HG03095 (cell line): Measurements from ENCODE around the gene MMP13.
"Not testable (repeated sequence)": the region's sequence is repeated elsewhere in the genome, so short reads cannot be mapped to it uniquely, and the experiment has no call there.

ENCODE experiments used
- ATAC-seq: cut with Tn5 transposase; IDR thresholded peaks from one replicate; pipeline ENCODE4 v1.9.1; 2021; ENCODE audit warnings: moderate library complexity; ENCODE audit not compliant: unreplicated experiment

MMP13 gene

GRCh38 chr11:102955624-102956023 is at the start of gene MMP13:
TSS of gene MMP13 (minus strand) at chr11:102955732. CDS start at chr11:102955705, 27 bp downstream.
- ATAC-seq = no peak

- not testable (repeated sequence) for ATAC-seq
Observed at GRCh38 chr11:103004234-103004633, 48.7 kb upstream of the MMP13 start.

- ATAC-seq = no peak
Observed at GRCh38 chr11:102994105-102994504, 38.6 kb upstream of the MMP13 start.

GRCh38 chr11:102991776-102992175 is 36.2 kb upstream of the MMP13 start:
- ATAC-seq = no peak

- ATAC-seq = no peak
Observed at GRCh38 chr11:102990145-102990544, 34.6 kb upstream of the MMP13 start.

- ATAC-seq = no peak
Observed at GRCh38 chr11:102989379-102990047, 34.0 kb upstream of the MMP13 start.

GRCh38 chr11:102986815-102987214 is 31.3 kb upstream of the MMP13 start:
- ATAC-seq = no peak

GRCh38 chr11:102985850-102986249 is 30.3 kb upstream of the MMP13 start:
- no peak for ATAC-seq

- ATAC-seq = no peak
Observed at GRCh38 chr11:102983486-102983885, 28.0 kb upstream of the MMP13 start.

GRCh38 chr11:102981324-102981910 is 25.9 kb upstream of the MMP13 start:
- no peak for ATAC-seq

GRCh38 chr11:102974552-102975280 is 19.2 kb upstream of the MMP13 start:
- ATAC-seq = no peak

GRCh38 chr11:102973698-102974097 is 18.2 kb upstream of the MMP13 start:
- not testable (repeated sequence) for ATAC-seq

GRCh38 chr11:102972853-102973252 is 17.3 kb upstream of the MMP13 start:
- ATAC-seq = no peak

GRCh38 chr11:102971766-102972165 is 16.2 kb upstream of the MMP13 start:
- no peak for ATAC-seq

- ATAC-seq = no peak
Observed at GRCh38 chr11:102967497-102967896, 12.0 kb upstream of the MMP13 start.

- no peak for ATAC-seq
Observed at GRCh38 chr11:102966011-102966410, 10.5 kb upstream of the MMP13 start.

- ATAC-seq = no peak
Observed at GRCh38 chr11:102964867-102965266, 9.3 kb upstream of the MMP13 start.

- no peak for ATAC-seq
Observed at GRCh38 chr11:102957953-102958352, 2.4 kb upstream of the MMP13 start.

- ATAC-seq = no peak
Observed at GRCh38 chr11:102950622-102951081, 4.9 kb downstream of the MMP13 start.

- ATAC-seq = no peak
Observed at GRCh38 chr11:102946237-102946636, 9.3 kb downstream of the MMP13 start.

- peak; percentile 83 for ATAC-seq
Observed at GRCh38 chr11:102940714-102941588, 14.6 kb downstream of the MMP13 start.
